Tibial nerve (tissue), 4 donors: ENCODE measurements around the gene SLAMF8.
A peak's percentile ranks its signal among the peaks of the same experiment; 100 is the strongest.

ENCODE experiments used
- EP300 ChIP-seq, 2 donors: sonication (generic); formaldehyde crosslinking; IDR thresholded peaks; one replicate each; pipeline ENCODE4 v1.6.1; 2017; ENCODE audit warnings: antibody characterized with exemption in 2 of 2, mild to moderate bottlenecking in 1 of 2
- POLR2A ChIP-seq, 2 donors: fragments of 450-650 bp; IDR thresholded peaks; one replicate each; pipeline ENCODE4 v1.6.1; 2017; ENCODE audit warnings: antibody characterized with exemption in 2 of 2, mild to moderate bottlenecking in 2 of 2, moderate library complexity in 2 of 2
- TF ChIP-seq, protein P1 (sequence below), 5 experiments: fragments of 200-600 bp in 3 of 5; fragments of 450-650 bp in 2 of 5; sonication (generic) in 3 of 5; IDR thresholded peaks; one replicate each; pipeline ENCODE4 v1.5.1; 2016 to 2019; ENCODE audit warnings: antibody characterized with exemption in 5 of 5, mild to moderate bottlenecking in 3 of 5, moderate library complexity in 2 of 5

GRCh38 chr1:159879977-159880376 lies 53.3 kb downstream of the SLAMF8 start:
- TF ChIP-seq, protein P1, sequence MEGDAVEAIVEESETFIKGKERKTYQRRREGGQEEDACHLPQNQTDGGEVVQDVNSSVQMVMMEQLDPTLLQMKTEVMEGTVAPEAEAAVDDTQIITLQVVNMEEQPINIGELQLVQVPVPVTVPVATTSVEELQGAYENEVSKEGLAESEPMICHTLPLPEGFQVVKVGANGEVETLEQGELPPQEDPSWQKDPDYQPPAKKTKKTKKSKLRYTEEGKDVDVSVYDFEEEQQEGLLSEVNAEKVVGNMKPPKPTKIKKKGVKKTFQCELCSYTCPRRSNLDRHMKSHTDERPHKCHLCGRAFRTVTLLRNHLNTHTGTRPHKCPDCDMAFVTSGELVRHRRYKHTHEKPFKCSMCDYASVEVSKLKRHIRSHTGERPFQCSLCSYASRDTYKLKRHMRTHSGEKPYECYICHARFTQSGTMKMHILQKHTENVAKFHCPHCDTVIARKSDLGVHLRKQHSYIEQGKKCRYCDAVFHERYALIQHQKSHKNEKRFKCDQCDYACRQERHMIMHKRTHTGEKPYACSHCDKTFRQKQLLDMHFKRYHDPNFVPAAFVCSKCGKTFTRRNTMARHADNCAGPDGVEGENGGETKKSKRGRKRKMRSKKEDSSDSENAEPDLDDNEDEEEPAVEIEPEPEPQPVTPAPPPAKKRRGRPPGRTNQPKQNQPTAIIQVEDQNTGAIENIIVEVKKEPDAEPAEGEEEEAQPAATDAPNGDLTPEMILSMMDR (IDR thresholded peaks at IDR 0.05), result no peak
- TF ChIP-seq EP300 (IDR thresholded peaks at IDR 0.05) (peak in 1 of 2 donors; percentile 14), POLR2A (IDR thresholded peaks at IDR 0.05) (no peak)
